Renal cortex interstitium (tissue), 15 donors: Measurements from ENCODE around the gene SLC37A2. TPM values are rescaled to one million over a fixed set of nuclear protein-coding genes. Genes with fewer than 3 reads are reported as not detected.
"Not testable (repeated sequence)": the region's sequence is repeated elsewhere in the genome, so short reads cannot be mapped to it uniquely, and the experiment has no call there.

Source experiments
- DNase-seq, 11 donors: peaks; one replicate each; pipeline ENCODE4 v3.0.0-alpha.2; 2013; ENCODE audit warnings: low read depth in 9 of 11, low spot score in 4 of 11; ENCODE audit errors: extremely low read depth in 1 of 11
- long read RNA-seq, 16 experiments: transcript quantifications; one replicate each; lab custom pipeline, GENCODE V29; 2026
- polyA plus RNA-seq, 3 donors: library from polyadenylated mRNA; unstranded; fragments of 120-200 nt; gene quantifications; one replicate each; pipeline ENCODE4 v1.2.1, GENCODE V29; 2013; ENCODE audit not compliant: insufficient read length in 3 of 3

The SLC37A2 gene
- 1 to 10 TPM in 2 of 3 donors, under 1 TPM in 1; 0.95 to 3.0 (median 3.0) TPM for polyA plus RNA-seq
- long read RNA-seq, donor 1 = 0 reads
- long read RNA-seq, donor 2 = 0 reads
- long read RNA-seq, donor 3 = 0 reads
- long read RNA-seq, donor 4 = 0 reads
- long read RNA-seq, donor 5 = 0 reads
- long read RNA-seq, donor 6 = 0 reads
- long read RNA-seq, donor 7 = 0 reads
- long read RNA-seq, donor 8 = 0 reads
- long read RNA-seq, donor 9 = 0 reads
- long read RNA-seq, donor 10 = 0 reads
- long read RNA-seq, donor 11 = 0 reads
- long read RNA-seq, donor 12 = 0 reads
- long read RNA-seq, donor 13 = 0 reads
- long read RNA-seq, donor 14 = 0 reads
- long read RNA-seq, donor 15 = 0 reads
- long read RNA-seq, donor 16, partial matches to known transcripts = 0 of 1 reads
- long read RNA-seq, donor 16, other reads (novel, unspliced or antisense) = 0 of 1 reads

GRCh38 chr11:125062931-125063428 is at the start of gene SLC37A2:
SLC37A2 (plus strand) TSS chr11:125063305; CDS start chr11:125063368, 63 bp downstream.
- DNase-seq = peak in 9 of 11 donors; percentile 10 to 51 (median 35)

- DNase-seq = no peak
These were observed 46.7 kb upstream of the SLC37A2 start for GRCh38 chr11:125016413-125016812.

- DNase-seq = no peak
These were observed 42.8 kb upstream of the SLC37A2 start for GRCh38 chr11:125020342-125020741.

DNA sequence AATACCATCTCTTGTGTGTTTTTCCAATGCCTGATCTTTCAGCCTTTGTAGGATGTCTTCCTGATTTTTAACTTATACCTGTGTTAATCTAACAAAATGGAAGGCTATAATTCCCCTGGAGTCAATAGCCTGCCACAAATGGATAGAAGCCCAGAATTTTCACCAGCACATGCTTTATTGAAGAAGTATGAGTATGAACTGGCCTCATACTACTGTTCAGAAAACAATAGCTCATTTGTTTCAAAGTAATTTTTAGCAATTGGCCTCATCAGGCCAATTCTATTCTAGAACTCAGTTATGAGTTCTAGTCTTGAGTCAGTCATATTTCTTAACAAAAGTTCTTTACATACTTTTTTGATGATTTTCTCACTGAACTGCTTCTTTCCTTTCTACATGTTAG is 40.6 kb upstream of the SLC37A2 start:
- no peak for DNase-seq

DNA sequence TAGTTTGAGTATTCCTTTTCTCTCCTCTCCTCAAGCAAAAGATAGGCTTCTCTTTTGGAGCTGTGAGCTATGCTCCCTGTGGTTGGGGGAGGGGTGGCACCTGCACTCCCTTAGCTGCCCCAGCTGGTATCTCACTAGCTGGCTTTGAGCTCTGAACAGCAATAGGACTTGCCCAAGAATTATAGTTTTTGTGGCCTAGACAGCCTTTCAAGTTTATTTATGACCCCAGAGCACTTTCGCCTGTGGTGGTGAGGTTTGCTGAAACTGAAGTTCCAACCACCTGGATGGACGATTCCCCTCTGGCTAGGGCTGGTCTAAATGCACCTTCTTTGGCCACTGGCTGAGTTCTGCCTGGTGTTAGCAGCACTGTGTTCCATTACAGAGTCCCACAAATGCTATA is 37.1 kb upstream of the SLC37A2 start:
- DNase-seq = no peak

GRCh38 chr11:125029431-125029830 is 33.7 kb upstream of the SLC37A2 start:
- not testable (repeated sequence) for DNase-seq

DNA sequence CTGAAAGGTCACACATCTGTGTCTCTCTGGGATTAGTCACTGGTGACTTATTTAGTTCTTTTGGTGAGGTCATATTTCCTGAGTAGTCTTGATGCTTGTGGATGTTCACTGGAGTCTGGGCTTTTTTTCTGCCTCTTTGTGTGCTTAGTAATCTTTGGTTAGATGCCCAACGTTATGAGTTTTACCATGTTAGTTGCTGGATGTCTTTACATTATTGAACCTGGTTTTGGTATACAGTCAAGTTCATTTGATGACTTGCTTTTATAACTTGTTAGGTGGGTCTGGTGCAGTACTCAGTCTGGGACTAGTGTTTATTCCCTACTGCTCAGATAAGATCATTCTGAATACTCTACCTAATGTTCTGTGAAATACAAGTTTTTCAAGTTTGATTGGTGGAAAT is 26.2 kb upstream of the SLC37A2 start:
- DNase-seq = no peak

DNA sequence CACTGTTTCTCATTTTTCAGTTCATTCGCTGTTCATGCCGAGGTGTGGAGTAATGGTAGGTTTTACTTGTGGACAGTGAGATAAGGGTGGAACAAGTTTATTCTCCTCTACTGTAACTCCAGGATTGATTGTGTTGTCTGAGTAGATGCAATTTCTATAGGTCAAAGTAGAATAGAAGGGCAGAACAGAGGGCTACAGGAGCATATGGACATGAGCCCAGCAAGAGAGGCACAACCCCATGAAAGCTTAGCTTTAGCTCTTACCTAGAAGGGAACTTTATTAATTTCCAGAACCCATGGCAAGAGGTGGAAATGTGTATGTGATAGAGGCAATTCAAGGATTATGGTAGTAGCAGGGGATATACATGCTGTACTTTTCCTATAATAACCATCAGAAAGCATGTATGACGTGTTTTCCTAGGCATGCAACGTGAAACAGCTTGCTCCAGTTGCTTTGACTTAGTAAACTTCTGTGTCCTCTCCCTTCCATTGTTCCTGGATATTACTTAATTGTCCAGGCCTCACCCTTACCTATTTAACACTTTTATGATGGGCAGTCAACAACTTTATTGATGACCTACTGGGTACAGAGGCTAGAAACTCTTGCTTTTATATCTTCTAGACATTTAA is 13.8 kb upstream of the SLC37A2 start:
- no peak for DNase-seq

DNA sequence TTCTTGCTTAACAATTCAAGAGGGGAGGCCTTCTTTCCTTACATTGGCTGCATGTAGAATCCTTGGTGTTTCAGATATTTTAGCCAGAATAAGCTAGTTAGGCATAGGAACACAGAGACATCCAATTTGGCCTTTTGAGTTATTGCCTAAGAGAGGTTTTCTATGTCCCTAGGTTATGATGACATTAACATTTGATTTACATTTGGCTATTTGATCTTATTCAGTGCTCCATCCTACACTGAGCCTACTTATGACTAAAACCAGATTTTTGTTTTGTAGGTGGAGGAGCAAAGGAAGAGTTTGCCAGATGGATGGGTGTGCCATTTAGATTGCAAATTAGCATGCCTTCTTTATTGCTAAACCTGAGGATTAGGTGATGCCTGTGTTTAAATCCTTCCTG is 11.1 kb upstream of the SLC37A2 start:
- DNase-seq = no peak

GRCh38 chr11:125053167-125053566 is 9.9 kb upstream of the SLC37A2 start:
- no peak for DNase-seq

GRCh38 chr11:125055107-125055715 is 7.9 kb upstream of the SLC37A2 start:
- no peak for DNase-seq

DNA sequence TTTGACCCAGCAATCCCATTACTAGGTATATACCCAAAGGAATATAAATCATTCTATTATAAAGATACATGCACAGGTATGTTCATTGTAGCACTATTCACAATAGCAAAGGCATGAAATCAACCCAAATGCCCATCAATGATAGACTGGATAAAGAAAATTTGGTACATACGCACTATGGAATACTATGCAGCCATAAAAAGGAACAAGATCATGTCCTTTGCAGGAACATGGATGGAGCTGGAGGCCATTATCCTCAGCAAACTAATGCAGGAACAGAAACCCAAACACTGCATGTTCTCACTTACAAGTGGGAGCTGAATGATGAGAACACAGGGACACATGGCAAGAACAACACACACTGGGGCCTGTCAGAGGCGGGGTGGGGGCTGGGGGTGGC is 7.0 kb upstream of the SLC37A2 start:
- not testable (repeated sequence) for DNase-seq

- DNase-seq = no peak
These were observed 6.0 kb upstream of the SLC37A2 start for GRCh38 chr11:125056931-125057692.

- DNase-seq = no peak
These were observed 5.5 kb upstream of the SLC37A2 start for GRCh38 chr11:125057693-125058016.

DNA sequence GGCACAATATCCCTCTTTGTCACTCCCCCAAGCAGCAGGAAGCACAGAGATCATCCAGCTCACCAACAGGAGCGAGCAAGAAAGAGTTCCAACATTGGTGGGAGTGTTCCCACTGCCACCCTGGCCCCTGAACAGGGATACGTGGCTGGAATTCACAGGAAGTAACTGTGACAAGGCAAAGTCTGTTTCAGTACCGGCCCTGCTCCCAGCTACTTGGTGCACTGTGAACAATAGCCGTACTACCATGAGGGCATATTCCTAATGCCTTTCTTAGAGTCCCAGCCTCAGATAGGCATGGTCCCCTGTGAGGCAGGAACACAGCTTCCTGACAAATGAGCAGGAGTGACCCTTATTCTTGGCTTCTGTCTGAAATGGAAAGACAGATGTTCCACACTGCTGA is 1.8 kb upstream of the SLC37A2 start:
- no peak for DNase-seq

GRCh38 chr11:125062218-125062930 is 731 bp upstream of the SLC37A2 start:
- DNase-seq = no peak

DNA sequence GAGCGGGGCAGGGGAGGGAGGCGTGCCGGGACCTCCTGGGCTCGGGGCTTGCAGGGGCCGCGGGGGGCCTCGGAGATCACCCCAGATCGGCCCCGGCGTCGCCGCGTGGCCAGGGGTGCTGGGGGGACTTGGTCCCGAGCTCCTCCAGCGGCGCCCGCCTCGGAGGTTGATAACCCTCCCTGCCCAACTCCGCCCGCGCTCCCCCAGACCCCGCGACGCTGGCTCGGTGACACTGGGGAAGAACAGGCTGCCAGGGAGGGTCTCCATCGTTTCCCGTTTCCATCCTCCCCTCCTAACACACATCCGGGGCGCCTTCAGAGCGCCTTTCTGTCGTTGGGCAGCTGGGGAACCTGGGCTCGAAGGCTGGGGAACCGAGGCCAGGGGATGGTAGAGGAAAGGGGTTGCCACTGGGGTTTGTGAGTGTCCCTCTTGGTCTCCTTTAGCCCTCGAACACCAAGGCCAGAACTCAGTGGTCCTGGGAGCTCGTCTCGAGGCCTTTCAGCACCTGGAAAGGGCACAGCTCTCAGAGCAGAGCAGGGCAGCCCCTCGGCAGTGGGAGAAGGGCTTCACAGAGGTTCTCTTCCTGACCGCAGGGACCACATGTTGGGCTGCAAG is 431 bp downstream of the SLC37A2 start:
- DNase-seq = no peak

- DNase-seq = no peak
These were observed 965 bp downstream of the SLC37A2 start for GRCh38 chr11:125064070-125064469.
